HepG2 (cell line): ENCODE measurements around the gene KCTD5. TPM values are rescaled to one million over a fixed set of nuclear protein-coding genes. Genes with fewer than 3 reads are reported as not detected.

Experiments used
- ATAC-seq: fragments of 200-7000 bp; cut with Tn5 transposase; 3 replicates; pipeline ENCODE4 v1.9.1; 2020; ENCODE audit warnings: mild to moderate bottlenecking, moderate library complexity
- BruUV-seq: library from RNA; stranded (reverse); fragments of 400-500 nt; replicated peaks from 2 replicates; lab custom pipeline; 2021; lab: Mats Ljungman, UMichigan
- CTCF ChIA-PET: fragments of 300-600 bp; formaldehyde crosslinking; extraction: SDS; loops from one replicate; lab custom pipeline; 2021; ENCODE audit warnings: low total read pairs, inconsistent platforms, low intra/inter-chr PET ratio; lab: Yijun Ruan, JAX
- POLR2A ChIA-PET: fragments of 350-600 bp; sonication (Branson Sonifier 250); formaldehyde crosslinking; loops from one replicate; lab custom pipeline; 2020; ENCODE audit warnings: antibody characterized with exemption, inconsistent platforms; lab: Yijun Ruan, JAX
- DNase-seq: peaks from one replicate; pipeline ENCODE4 v3.0.0-alpha.2; 2015; ENCODE audit warnings: low spot score
- FAIRE-seq: peaks from 3 replicates; lab custom pipeline; 2011; peaks lifted over from hg19 to GRCh38; lab: Jason Lieb, UNC
- H2AFZ ChIP-seq: one replicate; pipeline ENCODE4 v1.6.1; 2011; ENCODE audit warnings: low read length, inconsistent platforms
- H3K27ac ChIP-seq: fragments of 300-600 bp; 3 replicates; pipeline ENCODE4 v1.8.0; 2011; ENCODE audit warnings: mixed run types, mild to moderate bottlenecking, mixed read lengths, low read length, inconsistent platforms; ENCODE audit not compliant: insufficient read depth; ENCODE audit errors: extremely low read length
- H3K27me3 ChIP-seq, 2 experiments: fragments of 200-600 bp in 1 of 2; 2 replicates in 1 of 2; 3 replicates in 1 of 2; pipeline versions ENCODE4 v1.6.0 to v1.8.0; 2011; ENCODE audit warnings: low read length in 2 of 2, mild to moderate bottlenecking in 2 of 2, moderate library complexity in 2 of 2, inconsistent platforms in 1 of 2; ENCODE audit not compliant: insufficient read depth in 2 of 2, control insufficient read depth in 1 of 2
- H3K36me3 ChIP-seq, 2 experiments: fragments of 200-600 bp in 1 of 2; replicated peaks in 1 of 2; 2 replicates in 1 of 2; 3 replicates in 1 of 2; pipeline versions ENCODE4 v1.5.1 to v1.8.0; 2011; ENCODE audit warnings: low read length in 2 of 2, inconsistent platforms in 1 of 2; ENCODE audit not compliant: insufficient read depth in 2 of 2, control insufficient read depth in 1 of 2
- H3K4me1 ChIP-seq: 2 replicates; pipeline ENCODE4 v1.5.1; 2012; ENCODE audit warnings: low read length, inconsistent platforms; ENCODE audit not compliant: insufficient read depth
- H3K4me2 ChIP-seq: 2 replicates; pipeline ENCODE4 v1.6.0; 2011; ENCODE audit warnings: low read depth, low read length, inconsistent platforms
- H3K4me3 ChIP-seq, 3 experiments: fragments of 200-600 bp in 1 of 3; sonication (generic), shearing (Covaris generic) in 1 of 3; replicated peaks in 1 of 3; 2 replicates each; pipeline ENCODE4 v1.5.1; 2011 to 2016; ENCODE audit warnings: low read length in 3 of 3, inconsistent platforms in 2 of 3, low read depth in 2 of 3, mild to moderate bottlenecking in 2 of 3, control low read depth in 1 of 3, mixed read lengths in 1 of 3; ENCODE audit not compliant: insufficient read depth in 1 of 3
- H3K79me2 ChIP-seq: one replicate; pipeline ENCODE4 v1.6.1; 2011; ENCODE audit warnings: low read length, inconsistent platforms; ENCODE audit not compliant: insufficient read depth
- H3K9ac ChIP-seq: 2 replicates; pipeline ENCODE4 v1.6.0; 2011; ENCODE audit warnings: mild to moderate bottlenecking, low read depth, low read length, inconsistent platforms; ENCODE audit not compliant: insufficient read depth
- H3K9me3 ChIP-seq: 2 replicates; pipeline ENCODE4 v1.5.1; 2012; ENCODE audit warnings: mild to moderate bottlenecking, low read length
- H4K20me1 ChIP-seq: 2 replicates; pipeline ENCODE4 v1.6.0; 2011; ENCODE audit warnings: inconsistent platforms, mild to moderate bottlenecking, low read length, moderate library complexity; ENCODE audit not compliant: insufficient read depth
- ELF1 ChIP-seq: sonication (generic); formaldehyde crosslinking; IDR thresholded peaks from 2 replicates; pipeline ENCODE4 v1.4.0; 2020; ENCODE audit warnings: missing genetic modification reagents
- HDAC6 ChIP-seq: fragments of 200-600 bp; sonication (generic); IDR thresholded peaks from 2 replicates; pipeline ENCODE4 v1.7.0; 2017; ENCODE audit warnings: mild to moderate bottlenecking, antibody characterized with exemption, low read length, low read depth
- HHEX ChIP-seq: IDR thresholded peaks from 2 replicates; pipeline ENCODE4 v1.6.1; 2016; ENCODE audit warnings: control low read depth
- NFYC ChIP-seq: IDR thresholded peaks from 2 replicates; pipeline ENCODE4 v1.6.1; 2016; ENCODE audit warnings: missing genetic modification reagents, missing compliant biosample characterization
- PREB ChIP-seq: sonication (generic); formaldehyde crosslinking; IDR thresholded peaks from 2 replicates; pipeline ENCODE4 v1.4.0; 2020; ENCODE audit warnings: missing genetic modification reagents
- ZNF224 ChIP-seq: sonication (generic); formaldehyde crosslinking; IDR thresholded peaks from 2 replicates; pipeline ENCODE4 v1.5.0; 2020; ENCODE audit warnings: mild to moderate bottlenecking, missing genetic modification reagents
- ZNF296 ChIP-seq: sonication (generic); formaldehyde crosslinking; conservative IDR thresholded peaks from 2 replicates; pipeline ENCODE4 v1.5.0; 2020; ENCODE audit warnings: mild to moderate bottlenecking, missing genetic modification reagents
- ZNF407 ChIP-seq: sonication (generic); formaldehyde crosslinking; IDR thresholded peaks from one replicate; pipeline ENCODE4 v1.5.1; 2020; ENCODE audit warnings: mild to moderate bottlenecking, missing genetic modification reagents; ENCODE audit errors: not compliant biosample characterization
- ZNF451 ChIP-seq: sonication (generic); formaldehyde crosslinking; IDR thresholded peaks from 2 replicates; pipeline ENCODE4 v1.5.0; 2020; ENCODE audit warnings: mild to moderate bottlenecking, missing genetic modification reagents
- ZNF574 ChIP-seq: sonication (generic); formaldehyde crosslinking; IDR thresholded peaks from 2 replicates; pipeline ENCODE4 v1.4.0; 2020; ENCODE audit warnings: missing genetic modification reagents
- ZZZ3 ChIP-seq: sonication (generic); formaldehyde crosslinking; IDR thresholded peaks from 2 replicates; pipeline ENCODE4 v1.4.0; 2020; ENCODE audit warnings: missing genetic modification reagents, mild to moderate bottlenecking, borderline replicate concordance
- WGBS: methylation state at CpG from one replicate; pipeline ENCODE4 v1.1.6; 2017; ENCODE audit warnings: low lambda C conversion rate; 5-methylcytosine and 5-hydroxymethylcytosine counted together
- in situ Hi-C: cut with HindIII; loops from 2 replicates; pipeline ENCODE4 v1.10.0; 2017; ENCODE audit warnings: low pct_unique_long_range_greater_than_20kb; ENCODE audit not compliant: extremely low pct_ligation_motif_present
- intact Hi-C: fragments of 100-400 bp; cut with micrococcal nuclease; formaldehyde crosslinking; loops from one replicate; pipeline ENCODE4 v1.10.0; 2022; ENCODE audit not compliant: unreplicated experiment
- polyA plus RNA-seq, 8 experiments: library from polyadenylated mRNA; depleted of rRNA in 3 of 8; stranded (reverse) in 7 of 8; unstranded in 1 of 8; fragments of >200 nt; fragmentation: Illumina TruSeq in 4 of 8; extraction: Trizol in 4 of 8; gene quantifications; 2 replicates each; pipeline versions ENCODE4 v1.2.1 to v1.2.3, GENCODE V29; 2011 to 2016; ENCODE audit warnings: low read depth in 4 of 8, missing spikeins in 1 of 8, mixed read lengths in 1 of 8; ENCODE audit not compliant: insufficient read depth in 1 of 8
- total RNA-seq, 5 experiments: library from RNA; depleted of rRNA; stranded (reverse); fragments of >200 nt; fragmentation: Illumina TruSeq; extraction: Trizol; gene quantifications; 2 replicates each; pipeline ENCODE4 v1.2.3, GENCODE V29; 2016; ENCODE audit warnings: low read depth in 1 of 5

The KCTD5 gene
- total and polyA plus RNA-seq, 2 of the 13 experiments (the other 11 are each of a cell fraction or from before 2014, with no cell fraction given): 25.4 to 29.8 TPM

GRCh38 chr16:2704983-2705275 is 22.6 kb downstream of the KCTD5 start (continued):
- no peak for TF ChIP-seq PREB (CRISPR knock-in tag)
- no peak for TF ChIP-seq ZNF296 (CRISPR knock-in tag)
- TF ChIP-seq ZNF574: no peak
- TF ChIP-seq NFYC: no peak
- TF ChIP-seq HHEX (CRISPR knock-in tag): no peak

GRCh38 chr16:2705351-2705750 is 23.0 kb downstream of the KCTD5 start:
- Histone ChIP-seq H3K9me3 (no peaks in the 10 kb centered on the region), H3K4me2 (no peak overlapping the region), H3K9ac (no peak overlapping the region), H3K36me3 (peaks cover 31 to 37% of the 10 kb centered on the region in 2 experiments; a peak in 4 of 5 replicates), H4K20me1 (no peaks in the 10 kb centered on the region), H3K27me3 (no peaks in the 10 kb centered on the region), H3K4me1 (no peaks in the 10 kb centered on the region), H3K4me3 (no peak overlapping the region), H2AFZ (no peak overlapping the region), H3K79me2 (no peaks in the 10 kb centered on the region), H3K27ac (no peak overlapping the region)
- intact Hi-C loops: no loop called here
- FAIRE-seq (no peak), ATAC-seq (no peak), DNase-seq (no peak)
- POLR2A ChIA-PET: no interaction called here
- WGBS: 100% methylated on average over 2 of the region's 10 CpGs
- CTCF ChIA-PET: no interaction called here
- in situ Hi-C loops: no loop called here
- BruUV-seq: no TSS peak
- TF ChIP-seq HDAC6 (no peak), ZNF451 (CRISPR knock-in tag) (no peak), ZNF224 (no peak), ZZZ3 (CRISPR knock-in tag) (no peak), ZNF407 (CRISPR knock-in tag) (no peak), ELF1 (no peak)
